ENCODE measurements around the gene UFC1. TPM values are rescaled to one million over a fixed set of nuclear protein-coding genes. Genes with fewer than 3 reads are reported as not detected.

The UFC1 gene
- total and polyA plus RNA-seq, 12 donors = 43.0 to 142 (median 74.9) TPM

GRCh38 chr1:161133220-161133740 is 20.5 kb upstream of the UFC1 start:
- Histone ChIP-seq H3K27ac (peak overlapping the region; percentile 89 to 99 (median 96)), H3K9me3 (no peaks in the 10 kb centered on the region), H3K4me1 (peaks cover 4 to 63% (median 38%) of the 10 kb centered on the region in 9 donors), H3K36me3 (peaks cover 0 to 37% (median 0%) of the 10 kb centered on the region in 9 donors), H3K4me3 (peak overlapping the region; percentile 55 to 85 (median 74)), H3K27me3 (no peaks in the 10 kb centered on the region)
- TF ChIP-seq, protein P1, sequence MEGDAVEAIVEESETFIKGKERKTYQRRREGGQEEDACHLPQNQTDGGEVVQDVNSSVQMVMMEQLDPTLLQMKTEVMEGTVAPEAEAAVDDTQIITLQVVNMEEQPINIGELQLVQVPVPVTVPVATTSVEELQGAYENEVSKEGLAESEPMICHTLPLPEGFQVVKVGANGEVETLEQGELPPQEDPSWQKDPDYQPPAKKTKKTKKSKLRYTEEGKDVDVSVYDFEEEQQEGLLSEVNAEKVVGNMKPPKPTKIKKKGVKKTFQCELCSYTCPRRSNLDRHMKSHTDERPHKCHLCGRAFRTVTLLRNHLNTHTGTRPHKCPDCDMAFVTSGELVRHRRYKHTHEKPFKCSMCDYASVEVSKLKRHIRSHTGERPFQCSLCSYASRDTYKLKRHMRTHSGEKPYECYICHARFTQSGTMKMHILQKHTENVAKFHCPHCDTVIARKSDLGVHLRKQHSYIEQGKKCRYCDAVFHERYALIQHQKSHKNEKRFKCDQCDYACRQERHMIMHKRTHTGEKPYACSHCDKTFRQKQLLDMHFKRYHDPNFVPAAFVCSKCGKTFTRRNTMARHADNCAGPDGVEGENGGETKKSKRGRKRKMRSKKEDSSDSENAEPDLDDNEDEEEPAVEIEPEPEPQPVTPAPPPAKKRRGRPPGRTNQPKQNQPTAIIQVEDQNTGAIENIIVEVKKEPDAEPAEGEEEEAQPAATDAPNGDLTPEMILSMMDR (IDR thresholded peaks at IDR 0.05) = no peak
- whole genome bisulfite sequencing, 2 donors = 5 to 7% methylated on average over 11 of the region's 11 CpGs
- intact Hi-C loops (cut with DNase I) = loop anchor here in 5 of 10 donors (2.0 to 10.0 kb wide), 5 partner anchors 22 to 138 kb away; partner anchors contain the start of genes NDUFS2 (in 1 of the 5) and PPOX (in 1 of the 5)
- DNase-seq = no peak
- ATAC-seq = peak in 1 of 8 donors; percentile 15

GRCh38 chr1:161137881-161138280 is 15.9 kb upstream of the UFC1 start:
- Histone ChIP-seq H3K27me3 (no peaks in the 10 kb centered on the region), H3K9me3 (no peaks in the 10 kb centered on the region), H3K27ac (peak overlapping the region in 3 of 10 donors; percentile 12 to 65 (median 36)), H3K4me3 (no peak overlapping the region), H3K4me1 (peaks cover 4 to 50% (median 19%) of the 10 kb centered on the region in 9 donors), H3K36me3 (peaks cover 0 to 12% (median 0%) of the 10 kb centered on the region in 9 donors)
- intact Hi-C loops (cut with DNase I) = loop anchor here in 6 of 10 donors (5.0 to 10.0 kb wide), 3 partner anchors 141 to 146 kb away; no protein-coding TSS in a partner anchor
- DNase-seq = no peak
- WGBS, 2 donors = 67 to 69% methylated on average over 3 of the region's 3 CpGs
- TF ChIP-seq, protein P1 (IDR thresholded peaks at IDR 0.05) = no peak
- ATAC-seq = no peak

- ATAC-seq = no peak
- TF ChIP-seq, protein P1 (IDR thresholded peaks at IDR 0.05) = no peak
- Histone ChIP-seq H3K27me3 (no peaks in the 10 kb centered on the region), H3K4me3 (no peak overlapping the region), H3K27ac (peak overlapping the region in 3 of 10 donors; percentile 9 to 65 (median 36)), H3K4me1 (peaks cover 4 to 49% (median 17%) of the 10 kb centered on the region in 9 donors), H3K9me3 (no peaks in the 10 kb centered on the region), H3K36me3 (peaks cover 0 to 12% (median 0%) of the 10 kb centered on the region in 9 donors)
- WGBS, 2 donors = 69 to 87% methylated on average over 1 of the region's 1 CpG
- intact Hi-C loops (cut with DNase I) = loop anchor here in 6 of 10 donors (5.0 to 10.0 kb wide), 3 partner anchors 141 to 146 kb away; no protein-coding TSS in a partner anchor
- no peak for DNase-seq
Observed at GRCh38 chr1:161138431-161138830, 15.3 kb upstream of the UFC1 start.

GRCh38 chr1:161139766-161140165 is 14.0 kb upstream of the UFC1 start:
- intact Hi-C loops (cut with DNase I) = loop anchor here in 6 of 10 donors (5.0 to 10.0 kb wide), 3 partner anchors 142 to 147 kb away; no protein-coding TSS in a partner anchor
- Histone ChIP-seq H3K4me1 (peaks cover 0 to 36% (median 8%) of the 10 kb centered on the region in 9 donors), H3K27ac (no peak overlapping the region), H3K9me3 (no peaks in the 10 kb centered on the region), H3K36me3 (peaks cover 0 to 6% (median 0%) of the 10 kb centered on the region in 9 donors), H3K4me3 (no peak overlapping the region), H3K27me3 (no peaks in the 10 kb centered on the region)
- peak in 2 of 8 donors; percentile 44 to 51 for ATAC-seq
- 38 to 46% methylated on average over 1 of the region's 1 CpG for WGBS, 2 donors
- peak in 1 of 2 donors; percentile 51 for DNase-seq
- TF ChIP-seq, protein P1 (IDR thresholded peaks at IDR 0.05) = peak in 8 of 9 donors; percentile 22 to 65 (median 61)
